Activated CD8-positive, alpha-beta memory T cell treated with anti-CD3 and anti-CD28 coated beads, Interleukin-2, amount 50 U/mL, for 24 hours (primary cell): Measurements from ENCODE around the gene CSDE1.

Experiments
- DNase-seq: peaks from one replicate; pipeline ENCODE4 v3.0.0-alpha.2; 2020; ENCODE audit errors: extremely low read depth

CSDE1 gene

GRCh38 chr1:114749835-114750234 lies 7.9 kb downstream of the CSDE1 start:
- DNase-seq = no peak

GRCh38 chr1:114746450-114747121 lies 11.2 kb downstream of the CSDE1 start:
- DNase-seq = no peak

GRCh38 chr1:114745291-114745690 lies 12.5 kb downstream of the CSDE1 start:
- DNase-seq = no peak

GRCh38 chr1:114741963-114742746 lies 15.6 kb downstream of the CSDE1 start:
- no peak for DNase-seq

- no peak for DNase-seq
Observed at GRCh38 chr1:114740331-114740730, 17.5 kb downstream of the CSDE1 start.

- no peak for DNase-seq
Observed at GRCh38 chr1:114737314-114737849, 20.4 kb downstream of the CSDE1 start.

- DNase-seq = no peak
Observed at GRCh38 chr1:114735479-114735878, 22.3 kb downstream of the CSDE1 start.

GRCh38 chr1:114729782-114730181 lies 28.0 kb downstream of the CSDE1 start:
- no peak for DNase-seq

- no peak for DNase-seq
Observed at GRCh38 chr1:114728553-114728952, 29.2 kb downstream of the CSDE1 start.

GRCh38 chr1:114725230-114725629 lies 32.6 kb downstream of the CSDE1 start:
- no peak for DNase-seq

- DNase-seq = no peak
Observed at GRCh38 chr1:114723915-114724314, 33.9 kb downstream of the CSDE1 start.

GRCh38 chr1:114723457-114723856 lies 34.3 kb downstream of the CSDE1 start:
- DNase-seq = no peak

- DNase-seq = no peak
Observed at GRCh38 chr1:114720492-114720891, 37.3 kb downstream of the CSDE1 start.

- no peak for DNase-seq
Observed at GRCh38 chr1:114719424-114719787, 38.4 kb downstream of the CSDE1 start.

- DNase-seq = no peak
Observed at GRCh38 chr1:114718661-114719423, 38.9 kb downstream of the CSDE1 start.

- DNase-seq = peak; percentile 86
Observed at GRCh38 chr1:114716304-114717170, 41.2 kb downstream of the CSDE1 start, which contains the start of gene NRAS. NRAS (minus strand) TSS chr1:114716771; CDS start chr1:114716160, 611 bp downstream.

GRCh38 chr1:114715952-114716303 lies 41.9 kb downstream of the CSDE1 start:
- DNase-seq = no peak

GRCh38 chr1:114712977-114713376 lies 44.8 kb downstream of the CSDE1 start:
- DNase-seq = no peak

- DNase-seq = no peak
Observed at GRCh38 chr1:114710360-114710759, 47.4 kb downstream of the CSDE1 start.

GRCh38 chr1:114707604-114708003 lies 50.2 kb downstream of the CSDE1 start:
- DNase-seq = no peak

GRCh38 chr1:114703242-114703641 lies 54.5 kb downstream of the CSDE1 start:
- DNase-seq = no peak
